HCT116 (cell line): ENCODE results near the gene ACSL5.
A peak's percentile ranks its signal among the peaks of the same experiment; 100 is the strongest.

ENCODE experiments used
- CTCF ChIP-seq, 3 experiments: fragments of 200-600 bp in 1 of 3; sonication (generic) in 1 of 3; IDR thresholded peaks in 2 of 3; conservative IDR thresholded peaks in 1 of 3; 2 replicates each; pipeline ENCODE4 v1.5.1; 2012 to 2017; ENCODE audit warnings: low read depth in 2 of 3, low read length in 2 of 3, antibody characterized with exemption in 1 of 3, borderline replicate concordance in 1 of 3, control low read depth in 1 of 3, mild to moderate bottlenecking in 1 of 3, mixed read lengths in 1 of 3, mixed run types in 1 of 3, moderate library complexity in 1 of 3; ENCODE audit not compliant: insufficient read depth in 1 of 3
- ELF1 ChIP-seq: IDR thresholded peaks from 2 replicates; pipeline ENCODE4 v1.6.1; 2012; ENCODE audit warnings: low read depth, borderline replicate concordance
- REST ChIP-seq: IDR thresholded peaks from 2 replicates; pipeline ENCODE4 v1.6.1; 2012; ENCODE audit warnings: low read depth
- ZNF274 ChIP-seq: fragments of 200-500 bp; sonication (Bioruptor generic); IDR thresholded peaks from 2 replicates; pipeline ENCODE4 v1.6.1; 2014; ENCODE audit warnings: mild to moderate bottlenecking, low read depth, low read length, inconsistent platforms

- TF ChIP-seq ZNF274 (no peak), REST (peak; percentile 66), ELF1 (no peak), CTCF (IDR thresholded peaks at IDR 0.05 in 2 of 3, conservative IDR thresholded peaks at IDR 0.05 in 1 of 3; ENCODE audit: borderline replicate concordance in 1 of 3, insufficient read depth in 1 of 3, low read depth in 2 of 3, low read length in 2 of 3) (no peak)
Measured at GRCh38 chr10:112467541-112468075, 93.7 kb downstream of the ACSL5 start.
